ENCODE data around the gene SLK. TPM values are rescaled to one million over a fixed set of nuclear protein-coding genes. Genes with fewer than 3 reads are reported as not detected.

SLK gene
- total and polyA plus RNA-seq, 2 donors (not counting 3 experiments of a cell fraction or from before 2014, with no cell fraction given), result 4.5 to 36.0 TPM

GRCh38 chr10:104057717-104058116 is 90.8 kb downstream of the SLK start:
- intact Hi-C loops (cut with micrococcal nuclease), result no loop called here
- ChIA-PET CTCF (interaction anchor here (1.0 to 1.8 kb wide), 2 partner anchors 64 to 69 kb away, joined by 3 to 7 read pairs; partner anchors contain the start of gene SFR1), POLR2A (no interaction called here)
- no peak overlapping the region for H3K4me2 ChIP-seq (ENCODE audit: insufficient read depth, low read length)
- no peaks in the 10 kb centered on the region for H3K9me1 ChIP-seq (replicated peaks; ENCODE audit: control insufficient read depth, extremely low read depth, insufficient read depth, low read length)
- no peak overlapping the region for H3K9ac ChIP-seq (replicated peaks; ENCODE audit: extremely low read depth, insufficient read depth, low read length)
- H3K79me2 ChIP-seq (ENCODE audit: control insufficient read depth, insufficient read depth, low read length), result no peaks in the 10 kb centered on the region
- H3K4me3 ChIP-seq (replicated peaks in 1 of 3; ENCODE audit: insufficient read depth in 1 of 3, low read depth in 1 of 3, low read length in 3 of 3), result no peak overlapping the region
- DNase-seq (ENCODE audit: low read depth, low spot score) (no peak), FAIRE-seq (no peak)
- no peak for TF ChIP-seq EZH2 (IDR thresholded peaks at IDR 0.05; ENCODE audit: borderline replicate concordance, low read depth, low read length, severe bottlenecking)
- no peak for TF ChIP-seq FOS (IDR thresholded peaks at IDR 0.05; ENCODE audit: borderline replicate concordance, insufficient read depth, low read length)
- TF ChIP-seq POLR2AphosphoS5 (IDR thresholded peaks at IDR 0.05; ENCODE audit: insufficient read depth, low read depth, low read length), result no peak
- TF ChIP-seq POLR2A (IDR thresholded peaks at IDR 0.05; ENCODE audit: low read depth, low read length), result no peak
- TF ChIP-seq, protein P1, sequence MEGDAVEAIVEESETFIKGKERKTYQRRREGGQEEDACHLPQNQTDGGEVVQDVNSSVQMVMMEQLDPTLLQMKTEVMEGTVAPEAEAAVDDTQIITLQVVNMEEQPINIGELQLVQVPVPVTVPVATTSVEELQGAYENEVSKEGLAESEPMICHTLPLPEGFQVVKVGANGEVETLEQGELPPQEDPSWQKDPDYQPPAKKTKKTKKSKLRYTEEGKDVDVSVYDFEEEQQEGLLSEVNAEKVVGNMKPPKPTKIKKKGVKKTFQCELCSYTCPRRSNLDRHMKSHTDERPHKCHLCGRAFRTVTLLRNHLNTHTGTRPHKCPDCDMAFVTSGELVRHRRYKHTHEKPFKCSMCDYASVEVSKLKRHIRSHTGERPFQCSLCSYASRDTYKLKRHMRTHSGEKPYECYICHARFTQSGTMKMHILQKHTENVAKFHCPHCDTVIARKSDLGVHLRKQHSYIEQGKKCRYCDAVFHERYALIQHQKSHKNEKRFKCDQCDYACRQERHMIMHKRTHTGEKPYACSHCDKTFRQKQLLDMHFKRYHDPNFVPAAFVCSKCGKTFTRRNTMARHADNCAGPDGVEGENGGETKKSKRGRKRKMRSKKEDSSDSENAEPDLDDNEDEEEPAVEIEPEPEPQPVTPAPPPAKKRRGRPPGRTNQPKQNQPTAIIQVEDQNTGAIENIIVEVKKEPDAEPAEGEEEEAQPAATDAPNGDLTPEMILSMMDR (IDR thresholded peaks at IDR 0.05; ENCODE audit: extremely low read depth in 1 of 2, insufficient read depth in 1 of 2, low read depth in 1 of 2, low read length in 2 of 2), result no peak
- TF ChIP-seq JUN (IDR thresholded peaks at IDR 0.05; ENCODE audit: borderline replicate concordance, insufficient read depth, insufficient read length, low read depth), result no peak
- no peak for TF ChIP-seq MYC (IDR thresholded peaks at IDR 0.05; ENCODE audit: low read depth, low read length)
- TF ChIP-seq MAX (IDR thresholded peaks at IDR 0.05; ENCODE audit: insufficient read depth, insufficient read length), result no peak
- no peak for TF ChIP-seq GATA2 (IDR thresholded peaks at IDR 0.05; ENCODE audit: insufficient read depth, insufficient read length, low read depth, low read length)
- dilution Hi-C loops (cut with MboI; ENCODE audit: extremely low pct_ligation_motif_present, low sequenced_read_pairs), result no loop called here
- H2AFZ ChIP-seq (ENCODE audit: low read depth, low read length), result no peak overlapping the region
- no peaks in the 10 kb centered on the region for H4K20me1 ChIP-seq (replicated peaks; ENCODE audit: control insufficient read depth, extremely low read depth, insufficient read depth, low read length)
- no TSS peak for BruUV-seq (replicated peaks)
- no peaks in the 10 kb centered on the region for H3K27me3 ChIP-seq (ENCODE audit: control insufficient read depth in 2 of 2, insufficient read depth in 2 of 2, low read length in 2 of 2)
- no peaks in the 10 kb centered on the region for H3K36me3 ChIP-seq (ENCODE audit: control insufficient read depth in 2 of 2, extremely low read depth in 1 of 2, insufficient read depth in 2 of 2, low read length in 2 of 2)
- no peak overlapping the region for H3K27ac ChIP-seq (ENCODE audit: insufficient read depth, low read depth, low read length)
- no peaks in the 10 kb centered on the region for H3K9me3 ChIP-seq (replicated peaks; ENCODE audit: control insufficient read depth, insufficient read depth, low read length)
- peaks cover 22% of the 10 kb centered on the region for H3K4me1 ChIP-seq (ENCODE audit: control insufficient read depth, extremely low read depth, insufficient read depth, low read length)

Data from endothelial cell of umbilical vein (primary cell).